NCI-H226 (cell line): ENCODE measurements around the gene KRTAP10-2.
"Not testable (repeated sequence)": the region's sequence is repeated elsewhere in the genome, so short reads cannot be mapped to it uniquely, and the experiment has no call there.

Source experiments
- DNase-seq: peaks from one replicate; pipeline ENCODE4 v3.0.0-alpha.2; 2015

KRTAP10-2 gene

GRCh38 chr21:44582055-44582454 lies 30.8 kb upstream of the KRTAP10-2 start:
- DNase-seq, result no peak

GRCh38 chr21:44581158-44581557 lies 29.9 kb upstream of the KRTAP10-2 start:
- DNase-seq, result no peak

- DNase-seq, result not testable (repeated sequence)
Observed at GRCh38 chr21:44580231-44580821, 29.0 kb upstream of the KRTAP10-2 start, which contains the start of gene KRTAP10-5. Gene KRTAP10-5 (minus strand): TSS chr21:44580604. CDS start chr21:44580578, 26 bp downstream.

GRCh38 chr21:44579833-44580144 lies 28.5 kb upstream of the KRTAP10-2 start:
- no peak for DNase-seq

GRCh38 chr21:44579056-44579832 lies 27.9 kb upstream of the KRTAP10-2 start:
- DNase-seq, result no peak

GRCh38 chr21:44578371-44579055 lies 27.2 kb upstream of the KRTAP10-2 start:
- no peak for DNase-seq

- no peak for DNase-seq
Observed at GRCh38 chr21:44576025-44576420, 24.7 kb upstream of the KRTAP10-2 start.

GRCh38 chr21:44575307-44576024 lies 24.2 kb upstream of the KRTAP10-2 start:
- DNase-seq, result no peak

- DNase-seq, result no peak
Observed at GRCh38 chr21:44574457-44575306, 23.4 kb upstream of the KRTAP10-2 start.

GRCh38 chr21:44573630-44574456 lies 22.5 kb upstream of the KRTAP10-2 start, which contains the start of gene KRTAP10-4:
Gene KRTAP10-4 (plus strand): TSS chr21:44573729. CDS start chr21:44573759, 30 bp downstream.
- not testable (repeated sequence) for DNase-seq

GRCh38 chr21:44572959-44573583 lies 21.8 kb upstream of the KRTAP10-2 start:
- DNase-seq, result no peak

GRCh38 chr21:44571844-44572782 lies 20.8 kb upstream of the KRTAP10-2 start:
- DNase-seq, result no peak

GRCh38 chr21:44571296-44571695 lies 20.0 kb upstream of the KRTAP10-2 start:
- DNase-seq, result no peak

- no peak for DNase-seq
Observed at GRCh38 chr21:44569861-44570517, 18.7 kb upstream of the KRTAP10-2 start.

GRCh38 chr21:44568667-44569556 lies 17.6 kb upstream of the KRTAP10-2 start:
- DNase-seq, result no peak

- no peak for DNase-seq
Observed at GRCh38 chr21:44568261-44568660, 17.0 kb upstream of the KRTAP10-2 start.

- no peak for DNase-seq
Observed at GRCh38 chr21:44567481-44568171, 16.3 kb upstream of the KRTAP10-2 start.
